GM12878 (cell line): ENCODE measurements around the gene STK16. TPM values are rescaled to one million over a fixed set of nuclear protein-coding genes. Genes with fewer than 3 reads are reported as not detected.

ENCODE experiments used
- CEBPZ ChIP-seq: fragments of 150-350 bp; IDR thresholded peaks from 2 replicates; pipeline ENCODE4 v1.6.1; 2016; ENCODE audit warnings: low read depth, low read length
- ZBTB11 ChIP-seq: fragments of 450-650 bp; formaldehyde crosslinking; IDR thresholded peaks from 2 replicates; pipeline ENCODE4 v1.5.0; 2022; ENCODE audit warnings: mild to moderate bottlenecking, missing genetic modification characterization
- polyA plus RNA-seq, 11 experiments: library from polyadenylated mRNA; depleted of rRNA in 4 of 11; unstranded in 6 of 11; stranded (reverse) in 5 of 11; fragments of >200 nt; fragmentation: Nextera tagmentation in 4 of 11; fragmentation: Illumina TruSeq in 1 of 11; extraction: Ambion mirVana in 4 of 11; extraction: Trizol in 1 of 11; gene quantifications; 1 replicate in 1 of 11; 2 replicates in 10 of 11; pipeline versions ENCODE4 v1.2.1 to v1.2.3, GENCODE V29; 2011 to 2016; ENCODE audit warnings: inconsistent platforms in 2 of 11, missing spikeins in 2 of 11, low read depth in 1 of 11
- total RNA-seq, 4 experiments: library from RNA; depleted of rRNA in 3 of 4; stranded (reverse); fragments of >200 nt in 3 of 4; fragmentation: Illumina TruSeq in 1 of 4; extraction: Trizol in 1 of 4; gene quantifications; 2 replicates each; pipeline versions ENCODE4 v1.2.1 to v1.2.3, GENCODE V29; 2013 to 2021

STK16 gene
- total and polyA plus RNA-seq, 10 of the 15 experiments (the other 5 are each of a cell fraction or from before 2014, with no cell fraction given): 4.3 to 50.1 (median 17.9) TPM

GRCh38 chr2:219229305-219230058 lies 15.8 kb upstream of the STK16 start, which contains the start of the genes ANKZF1 and ATG9A (continued):
- no peak for TF ChIP-seq ZBTB11 (CRISPR knock-in tag)
- TF ChIP-seq CEBPZ: peak; percentile 88
- TF ChIP-seq, all 136 proteins: peak for 49
